Measurements from ENCODE around the gene GOLGA6L7.
"Not testable (repeated sequence)": the region's sequence is repeated elsewhere in the genome, so short reads cannot be mapped to it uniquely, and the experiment has no call there.

- TF ChIP-seq CTCF (conservative IDR thresholded peaks at IDR 0.05; ENCODE audit: low read depth, low read length); POLR2A (IDR thresholded peaks at IDR 0.05; ENCODE audit: low read depth, low read length); MXI1 (IDR thresholded peaks at IDR 0.05; ENCODE audit: borderline replicate concordance, low read depth, low read length); USF2 (IDR thresholded peaks at IDR 0.05; ENCODE audit: low read depth, low read length); BHLHE40 (IDR thresholded peaks at IDR 0.05; ENCODE audit: low read depth, low read length); CHD1 (IDR thresholded peaks at IDR 0.05; ENCODE audit: low read depth, low read length): not testable (repeated sequence)
Measured at GRCh38 chr15:28854578-28854977, 6.1 kb upstream of the GOLGA6L7 start.

Data from IMR-90 (cell line).